Measurements from ENCODE around the gene RAPGEF2.
"Not testable (repeated sequence)": the region's sequence is repeated elsewhere in the genome, so short reads cannot be mapped to it uniquely, and the experiment has no call there.

The RAPGEF2 gene

GRCh38 chr4:159077018-159077417 is 25.9 kb upstream of the RAPGEF2 start:
- not testable (repeated sequence) for H3K27ac ChIP-seq (ENCODE audit: low read length, poor library complexity, severe bottlenecking); H2AFZ ChIP-seq (ENCODE audit: low read depth, low read length); H3K27me3 ChIP-seq (ENCODE audit: control insufficient read depth in 1 of 2, insufficient read depth in 1 of 2, low read length in 2 of 2); H3K4me2 ChIP-seq (ENCODE audit: low read length, poor library complexity, severe bottlenecking); H2BK5ac ChIP-seq (ENCODE audit: low read depth, low read length, poor library complexity, severe bottlenecking); H2BK12ac ChIP-seq (ENCODE audit: low read length in 2 of 2); H2BK120ac ChIP-seq (ENCODE audit: low read depth, low read length); H3K14ac ChIP-seq (ENCODE audit: low read length in 2 of 2); H3K9me3 ChIP-seq (ENCODE audit: control insufficient read depth, low read length); H3K18ac ChIP-seq (ENCODE audit: low read depth in 1 of 2, low read length in 2 of 2); H3K23ac ChIP-seq (ENCODE audit: low read length in 2 of 2); H3K4ac ChIP-seq (ENCODE audit: low read depth in 1 of 2, low read length in 2 of 2); H2AK5ac ChIP-seq (ENCODE audit: low read length, severe bottlenecking); H3K36me3 ChIP-seq (ENCODE audit: control insufficient read depth in 1 of 2, insufficient read depth in 2 of 2, low read depth in 1 of 2, low read length in 2 of 2); H3K4me3 ChIP-seq (ENCODE audit: insufficient read depth in 1 of 2, low read depth in 1 of 2, low read length in 2 of 2); H2BK15ac ChIP-seq (ENCODE audit: low read depth, poor library complexity, severe bottlenecking); H3K4me1 ChIP-seq (ENCODE audit: control insufficient read depth, insufficient read depth, low read depth, low read length); H4K91ac ChIP-seq (ENCODE audit: low read length); H3K9ac ChIP-seq (ENCODE audit: low read length); H4K8ac ChIP-seq (ENCODE audit: low read length); DNase-seq; H3K79me1 ChIP-seq (replicated peaks; ENCODE audit: low read length, poor library complexity, severe bottlenecking)
- WGBS: 95% methylated on average over 13 of the region's 13 CpGs

GRCh38 chr4:159077702-159078495 is 25.0 kb upstream of the RAPGEF2 start:
- Histone ChIP-seq H3K9me3 (ENCODE audit: control insufficient read depth, low read length) (no peaks in the 10 kb centered on the region), H3K4me3 (ENCODE audit: insufficient read depth in 1 of 2, low read depth in 1 of 2, low read length in 2 of 2) (no peak overlapping the region), H2BK120ac (ENCODE audit: low read depth, low read length) (no peak overlapping the region), H2BK15ac (ENCODE audit: low read depth, poor library complexity, severe bottlenecking) (no peak overlapping the region), H3K36me3 (ENCODE audit: control insufficient read depth in 1 of 2, insufficient read depth in 2 of 2, low read depth in 1 of 2, low read length in 2 of 2) (no peaks in the 10 kb centered on the region), H3K4me2 (ENCODE audit: low read length, poor library complexity, severe bottlenecking) (no peak overlapping the region), H4K8ac (ENCODE audit: low read length) (no peak overlapping the region), H3K27ac (ENCODE audit: low read length, poor library complexity, severe bottlenecking) (no peak overlapping the region), H3K4me1 (ENCODE audit: control insufficient read depth, insufficient read depth, low read depth, low read length) (no peaks in the 10 kb centered on the region), H2BK5ac (ENCODE audit: low read depth, low read length, poor library complexity, severe bottlenecking) (no peak overlapping the region), H3K14ac (ENCODE audit: low read length in 2 of 2) (no peak overlapping the region), H2BK12ac (ENCODE audit: low read length in 2 of 2) (no peak overlapping the region), H3K23ac (ENCODE audit: low read length in 2 of 2) (no peak overlapping the region), H3K18ac (ENCODE audit: low read depth in 1 of 2, low read length in 2 of 2) (no peak overlapping the region), H2AFZ (ENCODE audit: low read depth, low read length) (no peak overlapping the region), H3K4ac (ENCODE audit: low read depth in 1 of 2, low read length in 2 of 2) (no peak overlapping the region), H3K79me1 (replicated peaks; ENCODE audit: low read length, poor library complexity, severe bottlenecking) (no peaks in the 10 kb centered on the region), H2AK5ac (ENCODE audit: low read length, severe bottlenecking) (no peak overlapping the region), H3K27me3 (ENCODE audit: control insufficient read depth in 1 of 2, insufficient read depth in 1 of 2, low read length in 2 of 2) (no peaks in the 10 kb centered on the region), H3K9ac (ENCODE audit: low read length) (no peak overlapping the region), H4K91ac (ENCODE audit: low read length) (no peak overlapping the region)
- no peak for DNase-seq
- WGBS: 91% methylated on average over 4 of the region's 6 CpGs

GRCh38 chr4:159079074-159079473 is 23.8 kb upstream of the RAPGEF2 start:
- Histone ChIP-seq H3K27ac (ENCODE audit: low read length, poor library complexity, severe bottlenecking) (no peak overlapping the region), H3K27me3 (ENCODE audit: control insufficient read depth in 1 of 2, insufficient read depth in 1 of 2, low read length in 2 of 2) (no peaks in the 10 kb centered on the region), H3K36me3 (ENCODE audit: control insufficient read depth in 1 of 2, insufficient read depth in 2 of 2, low read depth in 1 of 2, low read length in 2 of 2) (no peaks in the 10 kb centered on the region), H3K9ac (ENCODE audit: low read length) (no peak overlapping the region), H3K4me1 (ENCODE audit: control insufficient read depth, insufficient read depth, low read depth, low read length) (no peaks in the 10 kb centered on the region), H3K23ac (ENCODE audit: low read length in 2 of 2) (no peak overlapping the region), H2AK5ac (ENCODE audit: low read length, severe bottlenecking) (no peak overlapping the region), H2BK5ac (ENCODE audit: low read depth, low read length, poor library complexity, severe bottlenecking) (no peak overlapping the region), H3K79me1 (replicated peaks; ENCODE audit: low read length, poor library complexity, severe bottlenecking) (no peaks in the 10 kb centered on the region), H3K4ac (ENCODE audit: low read depth in 1 of 2, low read length in 2 of 2) (no peak overlapping the region), H2BK12ac (ENCODE audit: low read length in 2 of 2) (no peak overlapping the region), H3K18ac (ENCODE audit: low read depth in 1 of 2, low read length in 2 of 2) (no peak overlapping the region), H3K9me3 (ENCODE audit: control insufficient read depth, low read length) (no peaks in the 10 kb centered on the region), H3K4me3 (ENCODE audit: insufficient read depth in 1 of 2, low read depth in 1 of 2, low read length in 2 of 2) (no peak overlapping the region), H2BK15ac (ENCODE audit: low read depth, poor library complexity, severe bottlenecking) (no peak overlapping the region), H3K4me2 (ENCODE audit: low read length, poor library complexity, severe bottlenecking) (no peak overlapping the region), H2AFZ (ENCODE audit: low read depth, low read length) (no peak overlapping the region), H4K8ac (ENCODE audit: low read length) (no peak overlapping the region), H2BK120ac (ENCODE audit: low read depth, low read length) (no peak overlapping the region), H3K14ac (ENCODE audit: low read length in 2 of 2) (no peak overlapping the region), H4K91ac (ENCODE audit: low read length) (no peak overlapping the region)
- no peak for DNase-seq
- 93% methylated on average over 2 of the region's 2 CpGs for WGBS

- Histone ChIP-seq H3K79me1 (replicated peaks; ENCODE audit: low read length, poor library complexity, severe bottlenecking) (no peaks in the 10 kb centered on the region), H3K27me3 (ENCODE audit: control insufficient read depth in 1 of 2, insufficient read depth in 1 of 2, low read length in 2 of 2) (no peaks in the 10 kb centered on the region), H3K9ac (ENCODE audit: low read length) (no peak overlapping the region), H3K4me2 (ENCODE audit: low read length, poor library complexity, severe bottlenecking) (no peak overlapping the region), H3K23ac (ENCODE audit: low read length in 2 of 2) (no peak overlapping the region), H2AFZ (ENCODE audit: low read depth, low read length) (no peak overlapping the region), H2BK120ac (ENCODE audit: low read depth, low read length) (no peak overlapping the region), H4K91ac (ENCODE audit: low read length) (no peak overlapping the region), H2BK5ac (ENCODE audit: low read depth, low read length, poor library complexity, severe bottlenecking) (no peak overlapping the region), H2AK5ac (ENCODE audit: low read length, severe bottlenecking) (no peak overlapping the region), H3K4me1 (ENCODE audit: control insufficient read depth, insufficient read depth, low read depth, low read length) (no peaks in the 10 kb centered on the region), H3K9me3 (ENCODE audit: control insufficient read depth, low read length) (no peaks in the 10 kb centered on the region), H3K4ac (ENCODE audit: low read depth in 1 of 2, low read length in 2 of 2) (no peak overlapping the region), H4K8ac (ENCODE audit: low read length) (no peak overlapping the region), H3K4me3 (ENCODE audit: insufficient read depth in 1 of 2, low read depth in 1 of 2, low read length in 2 of 2) (no peak overlapping the region), H2BK12ac (ENCODE audit: low read length in 2 of 2) (no peak overlapping the region), H3K18ac (ENCODE audit: low read depth in 1 of 2, low read length in 2 of 2) (no peak overlapping the region), H3K14ac (ENCODE audit: low read length in 2 of 2) (no peak overlapping the region), H2BK15ac (ENCODE audit: low read depth, poor library complexity, severe bottlenecking) (no peak overlapping the region), H3K36me3 (ENCODE audit: control insufficient read depth in 1 of 2, insufficient read depth in 2 of 2, low read depth in 1 of 2, low read length in 2 of 2) (no peaks in the 10 kb centered on the region), H3K27ac (ENCODE audit: low read length, poor library complexity, severe bottlenecking) (no peak overlapping the region)
- DNase-seq: no peak
- WGBS: 100% methylated on average over 1 of the region's 2 CpGs
Measured at GRCh38 chr4:159086606-159087005, 16.3 kb upstream of the RAPGEF2 start.

Measured in mesenchymal stem cell (in vitro differentiated cells and primary cell).